ENCODE results near the gene DMWD. TPM values are rescaled to one million over a fixed set of nuclear protein-coding genes. Genes with fewer than 3 reads are reported as not detected.

DMWD gene
- total RNA-seq, 1 experiment from 2014 or later = 37.8 TPM

- no peak overlapping the region for H3K4me2 ChIP-seq (ENCODE audit: low read depth, low read length, poor library complexity, severe bottlenecking)
- DNase-seq = no peak
- no peak overlapping the region for H3K4me3 ChIP-seq (ENCODE audit: low read length)
- H3K79me2 ChIP-seq (ENCODE audit: low read length) = no peaks in the 10 kb centered on the region
- no peak overlapping the region for H3K9ac ChIP-seq (ENCODE audit: low read length)
- H3K36me3 ChIP-seq (ENCODE audit: insufficient read depth, low read length) = no peaks in the 10 kb centered on the region
- H2AFZ ChIP-seq (ENCODE audit: low read length) = no peak overlapping the region
- H3K27ac ChIP-seq (ENCODE audit: low read length) = no peak overlapping the region
- no peaks in the 10 kb centered on the region; the same call in 1 of the 2 replicates for H3K4me1 ChIP-seq (ENCODE audit: low read length)
- no peaks in the 10 kb centered on the region for H3K27me3 ChIP-seq (ENCODE audit: low read length)
- H3K9me2 ChIP-seq (replicated peaks; ENCODE audit: insufficient read depth, low read length) = no peaks in the 10 kb centered on the region
- no peaks in the 10 kb centered on the region for H4K20me1 ChIP-seq (ENCODE audit: insufficient read depth, low read depth, low read length)
- H3K9me3 ChIP-seq (ENCODE audit: low read length) = no peaks in the 10 kb centered on the region
Observed at GRCh38 chr19:45814166-45814780, 21.6 kb upstream of the DMWD start.

- no peaks in the 10 kb centered on the region for H3K9me2 ChIP-seq (replicated peaks; ENCODE audit: insufficient read depth, low read length)
- no peak for DNase-seq
- H3K27me3 ChIP-seq (ENCODE audit: low read length) = no peaks in the 10 kb centered on the region
- no peak overlapping the region for H3K4me2 ChIP-seq (ENCODE audit: low read depth, low read length, poor library complexity, severe bottlenecking)
- H3K4me1 ChIP-seq (ENCODE audit: low read length) = no peaks in the 10 kb centered on the region; the same call in 1 of the 2 replicates
- H4K20me1 ChIP-seq (ENCODE audit: insufficient read depth, low read depth, low read length) = no peaks in the 10 kb centered on the region
- H3K9me3 ChIP-seq (ENCODE audit: low read length) = no peaks in the 10 kb centered on the region
- no peaks in the 10 kb centered on the region for H3K36me3 ChIP-seq (ENCODE audit: insufficient read depth, low read length)
- H3K79me2 ChIP-seq (ENCODE audit: low read length) = no peaks in the 10 kb centered on the region
- H3K9ac ChIP-seq (ENCODE audit: low read length) = no peak overlapping the region
- no peak overlapping the region for H2AFZ ChIP-seq (ENCODE audit: low read length)
- no peak overlapping the region for H3K4me3 ChIP-seq (ENCODE audit: low read length)
- no peak overlapping the region for H3K27ac ChIP-seq (ENCODE audit: low read length)
Observed at GRCh38 chr19:45812297-45812696, 19.7 kb upstream of the DMWD start.

GRCh38 chr19:45809643-45810159 is 17.1 kb upstream of the DMWD start:
- Histone ChIP-seq H3K9me2 (replicated peaks; ENCODE audit: insufficient read depth, low read length) (no peaks in the 10 kb centered on the region), H3K36me3 (ENCODE audit: insufficient read depth, low read length) (no peaks in the 10 kb centered on the region), H3K4me2 (ENCODE audit: low read depth, low read length, poor library complexity, severe bottlenecking) (no peak overlapping the region), H4K20me1 (ENCODE audit: insufficient read depth, low read depth, low read length) (no peaks in the 10 kb centered on the region), H3K27me3 (ENCODE audit: low read length) (no peaks in the 10 kb centered on the region), H3K9me3 (ENCODE audit: low read length) (no peaks in the 10 kb centered on the region), H2AFZ (ENCODE audit: low read length) (no peak overlapping the region), H3K9ac (ENCODE audit: low read length) (no peak overlapping the region), H3K4me3 (ENCODE audit: low read length) (no peak overlapping the region), H3K79me2 (ENCODE audit: low read length) (no peaks in the 10 kb centered on the region), H3K27ac (ENCODE audit: low read length) (no peak overlapping the region), H3K4me1 (ENCODE audit: low read length) (no peaks in the 10 kb centered on the region)
- DNase-seq = no peak

- H4K20me1 ChIP-seq (ENCODE audit: insufficient read depth, low read depth, low read length) = no peaks in the 10 kb centered on the region
- H3K9ac ChIP-seq (ENCODE audit: low read length) = no peak overlapping the region
- H2AFZ ChIP-seq (ENCODE audit: low read length) = no peak overlapping the region
- H3K9me3 ChIP-seq (ENCODE audit: low read length) = no peaks in the 10 kb centered on the region
- no peaks in the 10 kb centered on the region for H3K9me2 ChIP-seq (replicated peaks; ENCODE audit: insufficient read depth, low read length)
- no peak overlapping the region for H3K4me3 ChIP-seq (ENCODE audit: low read length)
- no peak overlapping the region for H3K27ac ChIP-seq (ENCODE audit: low read length)
- no peaks in the 10 kb centered on the region for H3K79me2 ChIP-seq (ENCODE audit: low read length)
- no peak overlapping the region for H3K4me2 ChIP-seq (ENCODE audit: low read depth, low read length, poor library complexity, severe bottlenecking)
- no peak for DNase-seq
- H3K36me3 ChIP-seq (ENCODE audit: insufficient read depth, low read length) = no peaks in the 10 kb centered on the region
- no peaks in the 10 kb centered on the region for H3K4me1 ChIP-seq (ENCODE audit: low read length)
- H3K27me3 ChIP-seq (ENCODE audit: low read length) = no peaks in the 10 kb centered on the region
Observed at GRCh38 chr19:45805719-45806118, 13.1 kb upstream of the DMWD start.

GRCh38 chr19:45804959-45805230 is 12.2 kb upstream of the DMWD start:
- H3K4me1 ChIP-seq (ENCODE audit: low read length) = no peaks in the 10 kb centered on the region; the same call in 1 of the 2 replicates
- no peak overlapping the region for H3K9ac ChIP-seq (ENCODE audit: low read length)
- no peaks in the 10 kb centered on the region for H3K9me3 ChIP-seq (ENCODE audit: low read length)
- H3K27ac ChIP-seq (ENCODE audit: low read length) = no peak overlapping the region
- no peak overlapping the region for H3K4me3 ChIP-seq (ENCODE audit: low read length)
- no peaks in the 10 kb centered on the region for H3K36me3 ChIP-seq (ENCODE audit: insufficient read depth, low read length)
- no peak for DNase-seq
- no peaks in the 10 kb centered on the region for H3K9me2 ChIP-seq (replicated peaks; ENCODE audit: insufficient read depth, low read length)
- no peak overlapping the region for H3K4me2 ChIP-seq (ENCODE audit: low read depth, low read length, poor library complexity, severe bottlenecking)
- H3K79me2 ChIP-seq (ENCODE audit: low read length) = no peaks in the 10 kb centered on the region
- H4K20me1 ChIP-seq (ENCODE audit: insufficient read depth, low read depth, low read length) = no peaks in the 10 kb centered on the region
- no peak overlapping the region for H2AFZ ChIP-seq (ENCODE audit: low read length)
- no peaks in the 10 kb centered on the region for H3K27me3 ChIP-seq (ENCODE audit: low read length)

GRCh38 chr19:45804140-45804958 is 11.7 kb upstream of the DMWD start:
- H3K27me3 ChIP-seq (ENCODE audit: low read length) = no peaks in the 10 kb centered on the region
- no peaks in the 10 kb centered on the region for H3K79me2 ChIP-seq (ENCODE audit: low read length)
- no peak overlapping the region for H3K9ac ChIP-seq (ENCODE audit: low read length)
- no peaks in the 10 kb centered on the region for H3K9me2 ChIP-seq (replicated peaks; ENCODE audit: insufficient read depth, low read length)
- no peak overlapping the region for H3K4me3 ChIP-seq (ENCODE audit: low read length)
- no peaks in the 10 kb centered on the region; the same call in 1 of the 2 replicates for H3K4me1 ChIP-seq (ENCODE audit: low read length)
- H3K27ac ChIP-seq (ENCODE audit: low read length) = no peak overlapping the region
- H3K36me3 ChIP-seq (ENCODE audit: insufficient read depth, low read length) = no peaks in the 10 kb centered on the region
- H3K4me2 ChIP-seq (ENCODE audit: low read depth, low read length, poor library complexity, severe bottlenecking) = no peak overlapping the region
- no peaks in the 10 kb centered on the region for H4K20me1 ChIP-seq (ENCODE audit: insufficient read depth, low read depth, low read length)
- H3K9me3 ChIP-seq (ENCODE audit: low read length) = no peaks in the 10 kb centered on the region
- no peak overlapping the region for H2AFZ ChIP-seq (ENCODE audit: low read length)
- DNase-seq = no peak

GRCh38 chr19:45801603-45802175 is 9.0 kb upstream of the DMWD start:
- no peak overlapping the region for H3K4me2 ChIP-seq (ENCODE audit: low read depth, low read length, poor library complexity, severe bottlenecking)
- H3K9me3 ChIP-seq (ENCODE audit: low read length) = no peaks in the 10 kb centered on the region
- H3K27ac ChIP-seq (ENCODE audit: low read length) = no peak overlapping the region
- H2AFZ ChIP-seq (ENCODE audit: low read length) = no peak overlapping the region
- H3K79me2 ChIP-seq (ENCODE audit: low read length) = no peaks in the 10 kb centered on the region
- no peaks in the 10 kb centered on the region for H4K20me1 ChIP-seq (ENCODE audit: insufficient read depth, low read depth, low read length)
- H3K4me1 ChIP-seq (ENCODE audit: low read length) = no peaks in the 10 kb centered on the region; the same call in 1 of the 2 replicates
- no peaks in the 10 kb centered on the region for H3K9me2 ChIP-seq (replicated peaks; ENCODE audit: insufficient read depth, low read length)
- DNase-seq = no peak
- H3K9ac ChIP-seq (ENCODE audit: low read length) = no peak overlapping the region
- no peaks in the 10 kb centered on the region for H3K27me3 ChIP-seq (ENCODE audit: low read length)
- no peaks in the 10 kb centered on the region for H3K36me3 ChIP-seq (ENCODE audit: insufficient read depth, low read length)
- H3K4me3 ChIP-seq (ENCODE audit: low read length) = no peak overlapping the region

GRCh38 chr19:45800070-45800553 is 7.5 kb upstream of the DMWD start:
- Histone ChIP-seq H2AFZ (ENCODE audit: low read length) (no peak overlapping the region), H3K27me3 (ENCODE audit: low read length) (no peaks in the 10 kb centered on the region), H3K27ac (ENCODE audit: low read length) (no peak overlapping the region), H4K20me1 (ENCODE audit: insufficient read depth, low read depth, low read length) (no peaks in the 10 kb centered on the region), H3K4me3 (ENCODE audit: low read length) (no peak overlapping the region), H3K9ac (ENCODE audit: low read length) (no peak overlapping the region), H3K9me2 (replicated peaks; ENCODE audit: insufficient read depth, low read length) (no peaks in the 10 kb centered on the region), H3K4me2 (ENCODE audit: low read depth, low read length, poor library complexity, severe bottlenecking) (no peak overlapping the region), H3K4me1 (ENCODE audit: low read length) (no peaks in the 10 kb centered on the region; the same call in 1 of the 2 replicates), H3K36me3 (ENCODE audit: insufficient read depth, low read length) (no peaks in the 10 kb centered on the region), H3K9me3 (ENCODE audit: low read length) (no peaks in the 10 kb centered on the region), H3K79me2 (ENCODE audit: low read length) (no peaks in the 10 kb centered on the region)
- no peak for DNase-seq
